Karpas-422 (cell line): ENCODE results near the gene BEND5. TPM values are rescaled to one million over a fixed set of nuclear protein-coding genes. Genes with fewer than 3 reads are reported as not detected.

Experiments used
- DNase-seq: peaks from one replicate; pipeline ENCODE4 v3.0.0-alpha.2; 2015
- H2AFZ ChIP-seq: fragments of 200-600 bp; sonication (generic); 2 replicates; pipeline ENCODE4 v1.6.1; 2014; ENCODE audit warnings: antibody characterized with exemption, low read length, mixed read lengths
- H3K27ac ChIP-seq: fragments of 200-600 bp; sonication (generic); 2 replicates; pipeline ENCODE4 v1.5.1; 2014; ENCODE audit warnings: mild to moderate bottlenecking, low read length, moderate library complexity
- H3K27me3 ChIP-seq: fragments of 200-600 bp; sonication (generic); 2 replicates; pipeline ENCODE4 v1.6.1; 2014; ENCODE audit warnings: low read length, mixed read lengths
- H3K36me3 ChIP-seq: fragments of 200-600 bp; sonication (generic); 2 replicates; pipeline ENCODE4 v1.6.1; 2014; ENCODE audit warnings: low read length, mixed read lengths; ENCODE audit not compliant: insufficient read depth
- H3K4me1 ChIP-seq: fragments of 200-600 bp; sonication (generic); 2 replicates; pipeline ENCODE4 v1.6.1; 2014; ENCODE audit warnings: mild to moderate bottlenecking, low read length, mixed read lengths
- H3K4me2 ChIP-seq: fragments of 200-600 bp; sonication (generic); 2 replicates; pipeline ENCODE4 v1.6.1; 2014; ENCODE audit warnings: low read length, low read depth, mild to moderate bottlenecking; ENCODE audit not compliant: poor library complexity, severe bottlenecking
- H3K4me3 ChIP-seq: fragments of 200-600 bp; sonication (generic); 2 replicates; pipeline ENCODE4 v1.5.1; 2014; ENCODE audit warnings: mild to moderate bottlenecking, antibody characterized with exemption, low read length, mixed read lengths
- H3K79me2 ChIP-seq: fragments of 200-600 bp; sonication (generic); 2 replicates; pipeline ENCODE4 v1.6.1; 2014; ENCODE audit warnings: mild to moderate bottlenecking, low read length, mixed read lengths
- H3K9ac ChIP-seq: fragments of 200-600 bp; sonication (generic); 2 replicates; pipeline ENCODE4 v1.6.0; 2014; ENCODE audit warnings: low read length
- H3K9me2 ChIP-seq: fragments of 200-600 bp; sonication (generic), shearing (Covaris generic); replicated peaks from 2 replicates; pipeline ENCODE4 v1.6.0; 2014; ENCODE audit warnings: mild to moderate bottlenecking, low read length, moderate library complexity; ENCODE audit not compliant: insufficient read depth
- H3K9me3 ChIP-seq: fragments of 300-700, 200-600 bp; sonication (generic); 2 replicates; pipeline ENCODE4 v1.6.1; 2014; ENCODE audit warnings: low read length, mixed read lengths
- H4K20me1 ChIP-seq: fragments of 200-600 bp; sonication (generic); 2 replicates; pipeline ENCODE4 v1.6.1; 2014; ENCODE audit warnings: mild to moderate bottlenecking, antibody characterized with exemption, low read length, low read depth; ENCODE audit not compliant: insufficient read depth
- total RNA-seq: library from RNA; depleted of rRNA; stranded (reverse); fragments of >200 nt; shearing (Covaris generic); gene quantifications from 2 replicates; pipeline ENCODE4 v1.2.3, GENCODE V29; 2014; ENCODE audit warnings: low replicate concordance

Gene BEND5
- total RNA-seq, 1 experiment from 2014 or later, result not detected

DNA sequence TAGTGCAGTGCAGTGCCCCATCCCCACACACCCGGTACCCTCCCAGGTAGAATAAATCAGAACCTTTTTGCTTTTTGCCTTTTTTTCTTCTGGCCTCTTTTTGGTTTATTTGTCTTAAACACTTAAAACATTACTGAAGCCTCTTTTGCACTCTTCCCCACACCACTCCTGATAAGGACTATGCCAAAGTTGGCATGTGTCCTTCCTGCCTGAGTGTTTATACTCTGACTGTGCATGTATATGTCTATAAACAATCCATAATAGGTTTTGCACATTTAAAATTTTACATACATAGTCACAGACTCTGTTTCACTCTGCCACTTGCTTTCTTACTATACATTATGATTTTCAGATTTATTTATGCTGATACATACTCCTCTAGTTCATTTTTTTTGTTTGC is 59.6 kb downstream of the BEND5 start:
- no peak overlapping the region for H3K27ac ChIP-seq
- H3K27me3 ChIP-seq, result no peaks in the 10 kb centered on the region
- H4K20me1 ChIP-seq, result no peaks in the 10 kb centered on the region
- H2AFZ ChIP-seq, result no peak overlapping the region
- H3K4me3 ChIP-seq, result no peak overlapping the region
- DNase-seq, result no peak
- no peak overlapping the region for H3K4me2 ChIP-seq
- no peak overlapping the region for H3K9ac ChIP-seq
- H3K36me3 ChIP-seq, result no peaks in the 10 kb centered on the region
- H3K9me2 ChIP-seq, result no peaks in the 10 kb centered on the region
- H3K4me1 ChIP-seq, result no peaks in the 10 kb centered on the region
- no peaks in the 10 kb centered on the region for H3K79me2 ChIP-seq
- H3K9me3 ChIP-seq, result no peaks in the 10 kb centered on the region

DNA sequence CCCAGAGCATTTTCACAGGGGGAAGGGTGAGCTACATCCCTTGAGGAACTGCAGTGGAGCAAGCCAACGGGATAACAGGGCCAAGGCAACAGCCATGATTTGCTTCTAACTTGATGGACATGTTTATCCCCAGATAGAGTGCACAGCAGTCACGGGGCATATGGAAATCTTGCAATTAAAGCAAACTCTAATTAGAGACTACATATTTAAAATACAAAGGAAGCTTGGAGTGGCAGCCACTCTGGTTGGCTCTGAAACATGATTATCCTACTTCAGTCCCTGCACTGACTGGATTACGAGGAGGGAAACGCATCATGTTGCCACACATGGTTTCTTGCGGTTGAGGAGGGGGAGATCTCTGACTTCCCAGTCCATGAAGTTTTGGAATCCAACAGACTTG is 60.8 kb downstream of the BEND5 start:
- H3K27ac ChIP-seq, result no peak overlapping the region
- no peaks in the 10 kb centered on the region for H4K20me1 ChIP-seq

GRCh38 chr1:48710915-48711314 is 65.8 kb downstream of the BEND5 start:
- H4K20me1 ChIP-seq, result no peaks in the 10 kb centered on the region
- H3K36me3 ChIP-seq, result no peaks in the 10 kb centered on the region
- H3K4me2 ChIP-seq, result no peak overlapping the region
- no peak overlapping the region for H3K27ac ChIP-seq
- H3K9ac ChIP-seq, result no peak overlapping the region
- no peak overlapping the region for H3K4me3 ChIP-seq
- H3K4me1 ChIP-seq, result no peaks in the 10 kb centered on the region
- no peaks in the 10 kb centered on the region for H3K9me2 ChIP-seq
- H2AFZ ChIP-seq, result no peak overlapping the region
- no peaks in the 10 kb centered on the region for H3K79me2 ChIP-seq
- H3K9me3 ChIP-seq, result no peaks in the 10 kb centered on the region
- no peak for DNase-seq
- no peaks in the 10 kb centered on the region for H3K27me3 ChIP-seq

More for the DNA sequence above, 60.8 kb downstream of the BEND5 start:
- H3K4me2 ChIP-seq, result no peak overlapping the region
- DNase-seq, result no peak
- H3K9ac ChIP-seq, result no peak overlapping the region
- H3K27me3 ChIP-seq, result no peaks in the 10 kb centered on the region
- H2AFZ ChIP-seq, result no peak overlapping the region
- no peak overlapping the region for H3K4me3 ChIP-seq
- no peaks in the 10 kb centered on the region for H3K36me3 ChIP-seq
- H3K4me1 ChIP-seq, result no peaks in the 10 kb centered on the region
- no peaks in the 10 kb centered on the region for H3K79me2 ChIP-seq
- no peaks in the 10 kb centered on the region for H3K9me2 ChIP-seq
- no peaks in the 10 kb centered on the region for H3K9me3 ChIP-seq

- no peaks in the 10 kb centered on the region for H3K9me2 ChIP-seq
- H3K9me3 ChIP-seq, result no peaks in the 10 kb centered on the region
- no peaks in the 10 kb centered on the region for H3K4me1 ChIP-seq
- H3K9ac ChIP-seq, result no peak overlapping the region
- no peak overlapping the region for H2AFZ ChIP-seq
- H3K27ac ChIP-seq, result no peak overlapping the region
- no peak overlapping the region for H3K4me3 ChIP-seq
- no peaks in the 10 kb centered on the region for H3K27me3 ChIP-seq
- H3K79me2 ChIP-seq, result no peaks in the 10 kb centered on the region
- DNase-seq, result no peak
- H4K20me1 ChIP-seq, result no peaks in the 10 kb centered on the region
- no peak overlapping the region for H3K4me2 ChIP-seq
- no peaks in the 10 kb centered on the region for H3K36me3 ChIP-seq
Observed at GRCh38 chr1:48710318-48710717, 66.4 kb downstream of the BEND5 start.

DNA sequence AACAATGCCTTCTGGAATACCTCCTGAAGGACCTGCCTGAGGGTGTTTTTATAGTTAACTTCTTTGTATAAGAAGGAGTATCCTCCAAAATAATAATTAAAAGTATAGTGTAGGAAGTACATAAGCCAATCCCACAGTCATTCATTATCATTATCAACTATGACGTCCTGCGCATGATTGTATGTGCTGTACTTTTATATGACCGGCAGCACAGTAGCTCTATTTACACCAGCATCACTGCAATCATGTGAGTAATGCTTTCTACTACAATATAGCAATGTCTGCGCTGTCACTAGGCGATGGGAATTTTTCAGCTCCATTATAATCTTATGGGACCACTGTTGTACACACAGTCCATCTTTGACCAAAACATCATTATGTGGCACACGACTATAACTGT is 72.0 kb downstream of the BEND5 start:
- Histone ChIP-seq H4K20me1 (no peaks in the 10 kb centered on the region), H3K9me3 (no peaks in the 10 kb centered on the region), H3K27ac (no peak overlapping the region), H3K27me3 (no peaks in the 10 kb centered on the region), H3K4me1 (no peaks in the 10 kb centered on the region), H3K79me2 (no peaks in the 10 kb centered on the region), H3K4me2 (no peak overlapping the region), H3K9ac (no peak overlapping the region), H3K9me2 (no peaks in the 10 kb centered on the region), H3K36me3 (no peaks in the 10 kb centered on the region), H3K4me3 (no peak overlapping the region), H2AFZ (no peak overlapping the region)
- no peak for DNase-seq

DNA sequence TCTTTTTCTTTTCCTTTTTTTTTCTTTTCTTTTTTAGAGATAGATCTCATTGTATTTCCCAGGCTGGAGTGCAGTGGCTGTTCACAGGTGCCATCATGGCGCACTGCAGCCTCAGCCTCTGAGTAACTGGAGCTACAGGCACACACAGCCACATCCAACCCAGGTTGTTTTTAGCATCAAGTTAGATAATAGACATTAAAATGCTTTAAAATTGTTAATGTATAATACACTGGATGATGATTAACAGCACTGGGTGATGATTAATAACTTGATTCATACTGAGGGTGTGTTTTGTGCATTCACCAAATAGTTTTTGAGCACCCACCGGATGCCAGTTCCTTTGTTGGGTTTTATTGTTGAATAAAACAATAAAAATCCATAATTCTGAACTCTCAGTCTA is 75.2 kb downstream of the BEND5 start:
- Histone ChIP-seq H3K4me2 (no peak overlapping the region), H3K79me2 (no peaks in the 10 kb centered on the region), H4K20me1 (no peaks in the 10 kb centered on the region), H3K9me3 (no peaks in the 10 kb centered on the region), H3K4me1 (no peaks in the 10 kb centered on the region), H3K36me3 (no peaks in the 10 kb centered on the region), H3K27me3 (no peaks in the 10 kb centered on the region), H3K9ac (no peak overlapping the region), H3K9me2 (no peaks in the 10 kb centered on the region), H2AFZ (no peak overlapping the region), H3K4me3 (no peak overlapping the region), H3K27ac (no peak overlapping the region)
- no peak for DNase-seq

- Histone ChIP-seq H3K27ac (no peak overlapping the region), H3K9me2 (no peaks in the 10 kb centered on the region), H3K9ac (no peak overlapping the region), H3K4me2 (no peak overlapping the region), H2AFZ (no peak overlapping the region), H3K4me3 (no peak overlapping the region), H3K9me3 (no peaks in the 10 kb centered on the region), H3K79me2 (no peaks in the 10 kb centered on the region), H3K36me3 (no peaks in the 10 kb centered on the region), H3K4me1 (no peaks in the 10 kb centered on the region), H4K20me1 (no peaks in the 10 kb centered on the region), H3K27me3 (no peaks in the 10 kb centered on the region)
- DNase-seq, result peak; percentile 79
Observed at GRCh38 chr1:48697066-48697707, 79.5 kb downstream of the BEND5 start.

DNA sequence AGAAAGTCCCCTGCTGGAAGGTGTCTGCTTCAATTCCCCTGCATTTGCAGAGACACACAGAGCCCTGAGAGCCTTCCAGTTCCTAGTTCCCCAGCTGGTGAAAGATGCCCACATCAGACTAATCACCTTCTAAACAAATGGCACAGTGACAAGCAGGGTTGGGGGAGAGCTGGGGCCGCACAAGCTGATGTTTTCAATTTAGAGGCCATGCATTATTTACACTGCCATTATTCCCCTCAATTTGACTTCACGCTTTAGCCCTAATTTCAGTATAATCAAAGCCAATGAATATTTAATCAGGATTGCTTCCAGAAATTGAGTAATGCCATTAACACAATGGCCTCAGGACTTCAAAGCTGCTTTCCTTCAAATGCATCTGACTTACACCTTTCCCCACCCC is 81.5 kb downstream of the BEND5 start:
- DNase-seq, result no peak

More for the DNA sequence above, 81.5 kb downstream of the BEND5 start:
- Histone ChIP-seq H3K4me1 (no peaks in the 10 kb centered on the region), H2AFZ (no peak overlapping the region), H3K36me3 (no peaks in the 10 kb centered on the region), H3K9me2 (no peaks in the 10 kb centered on the region), H3K4me2 (no peak overlapping the region), H3K79me2 (no peaks in the 10 kb centered on the region), H3K27me3 (no peaks in the 10 kb centered on the region), H3K27ac (no peak overlapping the region), H3K4me3 (no peak overlapping the region), H3K9ac (no peak overlapping the region), H4K20me1 (no peaks in the 10 kb centered on the region), H3K9me3 (no peaks in the 10 kb centered on the region)
